HL-60/S4 treated with phorbol 12-myristate 13-acetate at 8.2 ng/mL for 4 days and 3 days (cell line): ENCODE measurements around the gene VIM.
"Not testable (repeated sequence)": the region's sequence is repeated elsewhere in the genome, so short reads cannot be mapped to it uniquely, and the experiment has no call there.

Source experiments
- in situ Hi-C: fragments of 300-500 bp; cut with MboI; formaldehyde crosslinking; loops from 2 replicates; pipeline ENCODE4 v1.15.0; 2022; ENCODE audit warnings: low sequenced_read_pairs

Gene VIM

DNA sequence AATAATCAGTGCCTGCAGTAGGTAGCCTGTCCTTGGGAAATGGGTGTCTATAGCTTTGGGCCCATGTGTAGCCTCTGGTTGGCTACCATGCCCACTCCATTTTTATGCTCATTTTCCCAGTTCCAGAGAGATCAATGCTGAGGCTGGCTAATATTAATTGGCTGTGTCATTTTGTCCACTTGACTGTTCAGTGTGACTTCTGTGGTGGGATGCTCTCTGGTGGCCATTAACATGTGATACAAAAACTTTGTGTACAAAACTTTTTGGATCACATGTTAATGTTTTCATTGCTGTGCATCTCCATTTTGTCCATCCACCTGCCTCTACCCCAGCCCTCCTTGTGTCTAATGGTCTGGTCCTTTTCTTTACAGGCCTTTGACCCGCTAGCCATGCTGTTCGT, 22.7 kb downstream of the VIM start:
- in situ Hi-C loops: loop anchor here (5.0 kb wide), 1 partner anchor 403 kb away; no protein-coding TSS in a partner anchor

DNA sequence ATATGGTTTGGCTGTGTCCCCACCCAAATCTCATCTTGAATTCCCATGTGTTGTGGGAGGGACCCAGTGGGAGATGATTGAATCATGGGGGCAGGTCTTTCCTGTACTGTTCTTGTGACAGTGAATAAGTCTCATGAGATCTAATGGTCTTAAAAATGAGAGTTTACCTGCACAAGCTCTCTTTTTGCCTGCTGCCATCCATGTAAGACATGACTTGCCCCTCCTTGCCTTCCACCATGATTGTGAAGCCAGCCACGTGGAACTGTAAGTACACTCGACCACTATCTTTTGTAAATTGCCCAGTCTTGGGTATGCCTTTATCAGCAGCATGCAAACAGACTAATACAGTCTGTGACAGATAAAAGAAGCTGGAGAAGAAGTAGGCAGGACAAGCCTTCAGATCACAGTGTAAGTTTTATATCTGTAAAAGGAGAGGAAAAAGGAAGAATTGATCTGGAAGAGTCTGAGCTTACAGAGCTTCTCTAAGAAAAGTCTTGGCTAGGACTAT, 26.6 kb downstream of the VIM start:
- in situ Hi-C loops: loop anchor here (5.0 kb wide), 1 partner anchor 407 kb away; no protein-coding TSS in a partner anchor

DNA sequence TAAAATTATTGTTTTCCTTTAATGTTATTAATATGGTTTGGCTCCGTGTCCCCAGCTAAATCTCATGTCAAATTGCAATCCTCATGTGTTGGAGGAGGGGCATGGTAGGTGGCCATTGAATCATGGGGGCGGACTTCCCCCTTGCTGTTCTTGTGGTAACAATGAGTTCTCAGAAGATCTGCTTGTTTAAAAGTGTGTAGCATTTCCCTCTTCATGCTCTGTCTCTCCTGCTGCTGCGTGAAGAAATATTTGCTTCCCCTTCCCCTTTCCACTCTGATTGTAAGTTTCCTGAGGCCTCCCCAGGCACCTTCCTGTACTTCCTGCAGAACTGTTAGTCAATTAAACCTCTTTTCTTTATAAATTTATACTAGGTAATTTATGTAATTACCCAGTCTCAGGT, 27.5 kb downstream of the VIM start:
- in situ Hi-C loops: no loop called here

DNA sequence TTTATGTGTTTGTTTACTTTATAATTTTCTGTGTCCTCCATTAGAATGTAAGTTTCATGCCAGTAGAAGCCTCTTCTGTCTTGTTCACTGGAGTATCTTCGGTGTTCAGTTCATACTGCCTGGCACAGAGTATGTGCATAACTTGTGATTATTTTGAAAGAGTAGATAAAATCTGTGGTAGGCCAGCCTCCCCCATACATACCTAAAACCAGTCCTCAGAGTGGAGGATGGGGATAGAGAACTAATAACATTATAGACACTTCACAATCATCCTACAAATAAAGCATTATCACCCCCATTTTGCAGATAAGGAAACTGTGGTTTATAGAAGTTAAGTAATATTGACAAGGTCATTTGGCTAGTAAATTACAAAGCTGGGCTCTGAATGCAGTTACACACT, 28.0 kb downstream of the VIM start:
- in situ Hi-C loops: no loop called here

DNA sequence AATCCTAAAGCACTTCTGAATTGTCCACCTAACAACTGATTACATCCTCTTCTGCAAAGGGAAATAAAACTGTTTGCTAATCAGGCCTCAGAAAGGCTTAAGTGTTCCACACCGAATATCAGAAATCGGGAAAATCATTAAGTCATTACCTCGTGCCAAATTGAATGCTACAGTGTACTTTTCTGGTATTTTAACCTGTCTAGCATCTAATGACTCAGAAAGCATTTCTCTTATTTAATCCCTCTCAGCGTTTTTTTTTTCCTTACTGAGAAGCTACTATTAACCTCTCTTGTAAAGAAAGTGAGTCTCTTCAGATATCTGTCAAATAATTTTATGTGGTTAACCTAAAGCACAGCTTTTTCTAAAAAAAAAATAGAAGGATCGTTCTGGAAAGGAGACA, 28.6 kb downstream of the VIM start:
- in situ Hi-C loops: no loop called here

DNA sequence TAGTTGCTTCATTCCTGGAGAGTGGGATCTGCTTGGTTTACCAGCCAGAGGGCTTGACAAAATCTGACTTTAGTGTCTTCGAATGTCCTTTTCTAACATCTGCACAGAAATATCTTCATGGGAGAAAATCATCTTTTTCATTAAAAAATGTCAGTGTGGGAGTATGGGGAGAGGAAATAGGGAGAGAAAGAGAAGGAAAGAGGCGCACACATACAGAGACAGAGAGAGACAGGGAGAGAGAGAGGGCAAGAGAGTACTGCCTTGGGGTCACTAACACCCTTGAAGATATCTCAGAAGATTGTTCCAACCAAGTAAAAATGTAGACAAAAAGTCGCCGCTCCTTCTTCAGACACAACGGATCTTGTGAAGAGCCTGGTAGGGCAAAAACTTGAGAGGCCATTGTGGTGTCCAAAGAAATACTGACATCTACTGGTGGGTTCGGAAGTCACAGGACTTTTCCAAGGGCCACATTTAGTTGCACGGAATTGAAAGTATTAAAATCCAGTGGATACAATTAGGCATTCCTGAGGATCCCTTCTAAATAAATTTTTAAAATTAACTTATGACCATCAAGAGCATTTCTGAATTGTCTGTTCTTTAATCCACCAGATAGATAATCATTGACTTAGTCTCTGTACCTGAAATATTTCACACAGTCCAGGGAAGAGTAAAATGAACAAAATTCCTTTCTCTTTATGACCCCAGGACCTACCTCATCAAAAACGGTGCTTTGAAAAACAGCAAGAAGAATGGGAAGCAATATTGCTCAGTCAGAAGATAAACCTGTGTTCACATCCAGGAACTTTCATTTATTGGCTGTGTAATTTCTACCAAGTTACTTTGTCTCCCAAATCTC, 29.7 kb downstream of the VIM start:
- in situ Hi-C loops: no loop called here

DNA sequence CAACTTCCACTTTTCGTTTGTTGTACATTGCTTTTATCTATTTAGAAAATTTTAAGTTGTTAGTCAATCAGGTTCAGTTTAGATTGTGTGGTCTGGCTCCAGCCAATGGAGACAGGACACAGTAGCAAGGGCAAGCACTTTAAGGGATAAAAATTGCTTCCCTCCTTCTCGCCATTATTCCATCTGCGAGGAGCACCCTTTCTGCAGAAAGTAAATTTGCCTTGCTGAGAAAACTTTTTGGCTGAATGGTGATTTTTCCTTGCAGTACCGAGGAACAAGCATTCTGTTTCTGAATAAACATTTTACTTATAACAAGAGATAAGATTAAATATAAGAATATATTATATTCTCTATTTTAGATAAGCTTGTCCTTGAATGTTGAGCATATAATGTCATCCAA, 34.5 kb downstream of the VIM start:
- in situ Hi-C loops: no loop called here

DNA sequence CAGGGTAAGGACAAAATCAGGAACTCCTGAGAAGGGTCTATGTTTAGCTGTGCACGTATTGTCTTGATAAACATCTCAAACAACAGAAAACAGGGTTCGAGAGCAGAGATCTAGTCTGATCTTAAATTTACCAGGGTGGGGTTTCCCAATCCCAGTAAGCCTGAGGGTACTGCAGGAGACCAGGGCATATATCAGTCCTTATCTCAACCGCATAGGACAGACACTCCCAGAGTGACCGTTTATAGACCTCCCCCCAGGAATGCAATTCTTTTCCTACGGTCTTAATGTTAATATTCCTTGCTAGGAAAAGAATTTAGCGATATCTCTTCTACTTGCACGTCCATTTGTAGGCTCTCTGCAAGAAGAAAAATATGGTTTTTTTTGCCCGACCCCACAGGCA, 35.5 kb downstream of the VIM start:
- in situ Hi-C loops: no loop called here

DNA sequence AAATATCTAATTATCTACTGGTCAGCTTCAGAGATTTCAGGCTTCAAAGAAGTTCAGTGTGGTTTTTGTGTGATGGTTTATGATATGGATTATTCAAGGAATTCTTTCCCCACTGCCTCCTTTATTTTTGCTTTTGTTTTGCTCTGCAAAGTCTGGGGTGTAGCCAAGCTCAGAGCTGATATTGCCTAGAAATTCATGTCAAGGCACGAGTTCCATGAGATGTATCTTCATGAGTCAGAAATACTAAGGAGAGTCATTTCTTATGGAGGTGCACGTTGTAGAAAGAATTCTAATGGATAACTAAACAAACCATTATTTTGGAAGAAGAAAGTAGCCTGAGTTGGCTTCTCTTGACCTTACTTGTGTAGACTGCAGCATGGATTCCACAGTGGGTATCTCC, 37.4 kb downstream of the VIM start:
- in situ Hi-C loops: no loop called here

DNA sequence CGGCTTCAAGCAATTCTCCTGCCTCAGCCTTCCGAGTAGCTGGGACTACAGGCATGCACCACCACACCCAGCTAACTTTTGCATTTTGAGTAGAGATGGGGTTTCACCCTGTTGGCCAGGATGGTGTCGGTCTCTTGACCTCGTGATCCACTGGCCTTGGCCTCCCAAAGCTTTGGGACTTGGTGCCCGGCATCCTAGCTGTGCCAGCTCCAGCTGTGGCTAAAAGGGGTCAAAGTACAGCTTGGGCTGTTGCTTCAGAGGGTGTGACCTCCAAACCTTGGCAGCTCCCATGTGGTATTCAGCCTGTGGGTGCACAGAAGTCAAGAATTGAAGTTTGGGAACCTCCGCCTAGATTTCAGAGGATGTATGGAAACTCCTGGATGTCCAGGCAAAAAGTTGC, 38.5 kb downstream of the VIM start:
- in situ Hi-C loops: not testable (repeated sequence)

DNA sequence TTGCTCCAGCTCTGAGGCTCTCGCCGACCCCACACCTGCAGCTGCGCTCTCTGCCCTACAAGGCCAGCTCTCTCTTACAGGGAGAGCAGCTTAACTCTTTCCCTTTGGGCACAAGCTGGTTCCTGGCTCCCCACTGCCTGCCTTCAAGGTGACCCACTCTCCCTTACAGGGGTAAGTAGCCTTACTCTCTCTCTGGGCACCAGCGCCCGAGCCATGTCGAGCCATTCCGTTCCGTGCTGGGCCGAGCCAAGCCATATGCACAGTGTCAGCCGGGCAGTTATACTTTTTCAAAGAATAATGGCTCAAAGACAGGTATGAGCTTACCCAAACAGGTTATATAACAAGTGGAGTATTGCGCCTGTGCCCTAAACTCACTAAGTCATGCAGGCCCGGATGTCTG, 44.6 kb downstream of the VIM start:
- in situ Hi-C loops: no loop called here

DNA sequence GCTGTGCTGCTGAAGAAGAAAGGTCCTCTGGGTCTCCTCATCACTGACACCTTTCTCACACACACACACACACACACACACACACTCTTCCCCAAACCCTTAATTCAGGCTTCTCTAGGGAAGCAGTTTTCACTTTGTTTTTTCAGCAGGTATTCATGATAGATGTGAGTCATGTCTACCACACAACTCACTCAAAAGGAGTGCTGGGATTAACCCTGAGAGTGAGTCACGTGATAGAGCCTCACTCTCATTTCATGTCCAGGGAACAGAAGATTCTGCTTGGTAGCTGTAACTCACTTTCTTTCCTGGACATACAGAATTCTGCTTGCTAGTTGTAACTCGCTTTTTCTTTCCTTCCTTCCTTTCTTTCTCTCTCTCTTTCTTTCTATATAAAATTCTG, 45.4 kb downstream of the VIM start:
- in situ Hi-C loops: no loop called here

DNA sequence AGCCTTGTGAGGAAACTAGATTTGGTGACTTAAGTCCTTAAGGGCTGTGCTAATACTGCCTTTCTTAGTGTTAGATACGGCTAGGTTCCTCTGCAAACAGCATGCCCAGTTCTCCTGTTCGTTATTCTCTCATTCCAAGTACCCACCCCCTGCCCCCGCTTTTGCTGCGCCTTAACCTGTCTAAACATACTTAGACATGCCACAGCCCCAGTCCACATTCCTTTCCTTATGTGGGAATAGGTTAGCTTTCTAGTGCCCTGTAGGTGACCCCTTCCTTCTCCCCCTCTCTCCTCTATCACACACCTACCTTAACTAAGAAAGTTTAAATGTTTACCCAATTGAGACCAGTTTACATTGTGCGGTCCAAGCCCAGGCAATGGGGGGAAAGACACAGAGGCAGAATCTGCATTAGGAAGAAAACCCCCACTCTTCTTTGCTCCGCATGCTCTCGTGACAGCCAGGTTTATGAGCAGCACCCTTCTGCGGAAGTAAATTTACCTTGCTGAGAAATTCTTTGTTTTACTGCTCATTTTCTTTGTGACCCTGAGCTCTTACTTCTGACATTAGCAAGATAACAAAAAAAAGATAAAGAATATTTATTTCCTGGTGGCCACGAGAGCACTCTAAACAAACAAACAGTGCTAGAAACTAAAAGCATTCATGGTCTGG, 48.8 kb downstream of the VIM start:
- in situ Hi-C loops: no loop called here

DNA sequence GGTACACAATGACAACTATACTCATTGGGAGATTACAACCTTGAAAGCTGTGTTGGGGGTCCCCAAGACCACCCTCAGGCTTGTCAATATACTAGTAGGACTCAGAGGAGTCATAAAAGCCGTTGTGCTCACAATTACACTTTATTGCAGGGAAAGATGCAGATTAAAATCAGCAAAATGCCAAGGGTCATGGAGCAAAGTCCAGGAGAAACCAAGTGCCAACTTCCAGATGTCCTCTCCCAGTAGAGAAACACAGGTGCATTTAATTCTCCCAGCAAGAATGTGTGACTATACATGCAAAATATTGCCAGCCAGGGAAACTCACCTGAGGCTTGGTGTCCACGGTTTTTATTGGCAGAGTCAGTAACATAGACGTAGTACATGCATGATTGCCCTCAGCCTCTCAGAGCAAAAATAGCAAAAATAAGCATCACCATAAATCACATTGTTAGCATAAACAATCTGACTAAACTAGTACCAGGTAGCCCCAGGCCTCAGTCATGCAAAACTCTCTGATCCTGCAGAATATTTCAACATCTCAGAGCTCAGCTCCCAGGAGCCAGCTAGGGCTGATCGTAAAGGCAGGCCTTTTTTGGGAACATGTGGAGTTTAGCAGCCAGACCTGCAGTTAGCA, 50.7 kb downstream of the VIM start:
- in situ Hi-C loops: no loop called here

DNA sequence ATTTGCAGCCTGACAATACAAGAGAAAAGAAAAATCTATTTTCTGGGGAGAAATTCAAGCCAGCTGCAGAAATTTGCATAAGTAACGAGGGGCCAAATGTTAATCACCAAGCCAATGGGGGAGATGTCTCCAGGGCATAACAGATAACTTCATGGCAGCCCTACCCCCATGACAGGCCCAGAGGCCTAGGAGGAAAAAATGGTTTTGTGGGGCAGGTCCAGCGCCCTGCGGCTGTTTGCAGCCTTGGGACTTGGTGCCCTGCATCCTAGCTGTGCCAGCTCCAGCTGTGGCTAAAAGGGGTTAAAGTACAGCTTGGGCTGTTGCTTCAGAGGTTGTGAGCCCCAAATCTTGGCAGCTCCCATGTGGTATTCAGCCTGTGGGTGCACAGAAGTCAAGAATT, 54.3 kb downstream of the VIM start:
- in situ Hi-C loops: no loop called here

DNA sequence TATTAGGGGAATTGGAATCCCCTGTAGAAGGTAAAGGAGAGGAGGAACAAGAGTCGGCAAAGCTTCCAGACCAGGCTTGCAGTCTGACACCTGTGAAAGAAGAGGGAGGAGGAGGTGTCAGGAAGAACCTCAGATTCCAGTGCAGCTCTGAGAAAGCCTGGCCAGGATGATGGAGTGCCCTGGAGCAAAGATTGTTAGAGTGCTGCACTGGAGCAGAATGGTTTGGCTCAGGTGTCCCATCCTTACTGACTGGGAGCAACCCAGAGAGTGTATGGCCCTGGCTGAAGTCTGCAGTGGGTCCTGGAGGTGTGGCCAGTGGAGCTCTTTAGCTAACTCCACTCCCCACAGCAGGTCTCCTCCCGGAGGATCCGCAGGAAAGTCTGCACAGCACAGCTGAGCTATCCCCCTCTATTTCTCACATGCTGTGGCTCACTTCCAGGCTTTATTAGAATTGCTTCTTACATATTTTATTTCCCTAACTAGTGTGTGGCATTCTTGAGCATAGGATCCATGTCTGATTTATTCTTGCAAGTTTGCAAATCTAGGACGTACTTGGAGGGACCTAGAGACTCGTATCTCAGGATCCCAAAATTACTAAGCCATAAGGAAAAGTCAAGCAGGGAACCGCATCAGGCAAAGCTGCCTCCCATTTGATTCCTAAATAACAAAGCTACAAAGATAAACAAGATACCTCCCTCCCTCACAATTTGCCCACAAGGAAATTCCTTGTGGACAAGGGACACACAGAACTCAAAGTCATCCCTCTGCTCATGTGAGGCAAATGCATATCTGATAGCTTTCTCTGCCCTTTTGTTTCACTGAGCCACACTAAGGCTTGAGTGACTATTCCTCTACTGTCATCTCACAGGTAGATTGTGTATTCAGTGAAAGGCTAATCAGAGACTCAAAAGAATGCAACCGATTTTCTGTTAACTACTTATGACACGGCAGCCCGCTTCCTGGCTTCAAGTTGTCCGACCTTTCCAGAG, 58.8 kb downstream of the VIM start:
- in situ Hi-C loops: no loop called here
